NCI-H748 treated with DMSO at 0.1 percent for 48 hours (cell line): ENCODE measurements around the gene CSRP2.
A peak's percentile ranks its signal among the peaks of the same experiment; 100 is the strongest.

ENCODE experiments used
- DNase-seq: peaks from one replicate; lab custom pipeline; 2025; lab: John Stamatoyannopoulos, UW

Gene CSRP2

GRCh38 chr12:76891609-76892008, 12.8 kb upstream of the CSRP2 start:
- DNase-seq = no peak

GRCh38 chr12:76890151-76891143, 11.6 kb upstream of the CSRP2 start:
- DNase-seq = no peak

GRCh38 chr12:76888775-76889174, 10.0 kb upstream of the CSRP2 start:
- DNase-seq = no peak

DNA sequence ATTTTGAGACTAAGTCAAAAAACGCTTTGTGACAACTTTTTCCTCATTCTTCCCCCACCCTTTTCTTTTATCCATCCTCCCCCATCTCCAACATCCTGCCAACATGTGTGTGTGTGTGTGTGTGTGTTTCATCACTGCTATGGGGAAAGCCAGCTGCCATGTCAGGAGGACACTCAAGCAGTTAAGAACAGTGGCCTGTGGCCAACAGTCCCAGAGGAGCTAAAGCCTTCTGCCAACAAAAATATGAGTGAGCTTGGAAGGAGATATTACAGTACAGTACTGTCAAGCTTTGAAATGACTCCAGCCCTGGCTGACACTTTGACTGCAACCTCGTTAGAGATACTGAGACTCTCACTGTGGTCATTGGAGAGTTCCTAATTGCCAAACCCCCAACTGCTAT, 5.0 kb upstream of the CSRP2 start:
- DNase-seq = no peak

DNA sequence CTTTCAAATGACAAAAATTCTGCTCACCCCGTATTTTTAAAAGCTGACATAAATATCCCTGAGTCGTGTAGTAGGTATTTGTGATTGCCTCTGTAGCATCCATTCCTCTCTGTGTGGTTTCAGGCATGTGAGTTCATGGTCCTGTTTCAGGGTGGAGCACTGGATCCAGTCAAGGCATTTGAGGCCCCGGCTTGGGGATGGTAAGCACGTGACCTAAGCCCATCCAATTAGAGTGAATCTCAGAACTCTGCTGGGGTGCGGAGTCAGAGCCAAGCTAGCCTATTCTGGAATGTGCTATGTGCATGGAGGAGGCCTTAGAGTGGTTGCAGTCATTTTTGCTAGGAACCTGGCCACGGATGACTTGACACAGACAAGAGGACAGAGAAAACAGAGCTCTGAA, 4.3 kb upstream of the CSRP2 start:
- no peak for DNase-seq

GRCh38 chr12:76882367-76882766, 3.5 kb upstream of the CSRP2 start:
- DNase-seq = no peak

DNA sequence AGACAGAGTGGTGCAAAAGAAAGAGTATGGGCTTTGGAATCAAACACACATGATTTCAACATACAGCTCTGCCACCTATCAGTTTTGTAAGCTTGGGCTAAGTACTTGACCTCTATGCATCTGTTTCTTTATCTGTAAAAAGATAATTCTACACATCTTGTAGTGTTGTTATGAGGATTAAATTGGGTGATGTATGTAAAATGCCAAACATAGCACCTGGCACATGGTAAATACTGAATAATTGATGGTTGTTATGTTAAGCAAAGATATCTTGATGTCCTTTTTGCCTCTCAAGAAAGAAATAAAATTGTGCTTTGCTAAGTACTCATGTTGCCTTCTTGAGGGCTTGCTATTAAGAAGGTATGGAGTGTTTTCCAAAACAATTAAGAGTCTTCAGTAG, 2.3 kb upstream of the CSRP2 start:
- no peak for DNase-seq

GRCh38 chr12:76880519-76881023, 1.8 kb upstream of the CSRP2 start:
- DNase-seq = no peak

DNA sequence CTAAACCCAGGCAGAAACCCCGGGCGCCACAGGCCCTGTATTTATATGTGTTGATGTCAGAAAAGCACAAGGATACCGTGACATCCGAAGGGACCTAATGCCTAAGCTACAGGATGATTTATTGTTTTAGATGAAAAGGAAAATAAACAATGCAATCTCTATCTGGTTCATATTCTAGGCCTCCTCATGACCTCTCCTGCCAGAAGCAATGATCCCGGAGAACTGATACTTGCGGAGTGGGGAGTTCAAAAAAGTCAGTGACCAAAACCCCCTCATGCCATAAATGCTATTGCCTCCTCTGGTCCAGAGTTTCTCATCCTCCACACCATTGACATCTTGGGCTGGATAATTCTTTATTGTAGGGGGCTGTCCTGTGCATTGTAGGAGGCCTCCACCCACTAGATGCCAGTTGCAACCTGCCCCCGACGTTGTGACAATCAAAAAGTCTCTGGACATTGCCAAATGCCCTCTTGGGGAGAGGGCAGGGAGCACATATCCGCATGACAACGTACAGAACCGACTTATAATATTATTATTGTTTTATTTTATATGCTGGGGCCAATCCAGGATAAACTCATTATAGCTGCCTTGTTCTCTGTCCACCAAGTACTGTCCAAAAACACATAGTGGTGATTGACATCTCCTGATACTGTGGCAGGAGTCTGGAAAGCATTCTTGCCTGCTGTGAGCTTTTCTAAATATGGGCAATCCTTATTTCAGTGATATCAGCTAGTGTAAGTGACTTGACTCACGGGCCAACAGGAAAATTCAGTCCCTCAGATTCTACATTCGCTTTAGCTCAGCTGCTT, 1.1 kb upstream of the CSRP2 start:
- DNase-seq = no peak

GRCh38 chr12:76878099-76878898, 520 bp downstream of the CSRP2 start:
- DNase-seq = peak; percentile 37

DNA sequence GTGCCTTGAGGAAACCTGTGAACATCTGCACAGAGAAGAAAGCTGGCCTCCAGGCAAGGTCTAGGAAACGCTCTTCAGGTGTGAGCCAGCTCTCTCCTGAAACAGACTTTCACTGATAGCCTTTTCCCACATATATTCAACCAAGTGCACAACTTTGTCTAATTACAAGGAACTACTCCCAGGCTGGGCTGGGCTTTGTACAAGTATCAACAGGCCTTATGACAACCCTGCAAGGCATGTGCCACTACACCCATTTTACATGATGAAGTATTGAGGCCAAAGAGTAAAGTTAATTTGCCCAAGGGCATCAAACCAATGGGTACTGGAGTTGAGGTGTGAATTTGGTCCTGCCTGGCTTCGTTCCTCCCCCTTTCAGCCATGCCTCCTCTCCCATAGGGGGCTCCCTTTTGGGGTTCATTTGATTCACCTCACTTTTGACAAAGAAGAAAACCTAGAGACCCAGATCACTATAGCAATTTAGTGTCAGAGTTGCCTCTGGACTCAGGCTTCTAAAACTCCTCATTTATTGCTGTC, 2.1 kb downstream of the CSRP2 start:
- no peak for DNase-seq

- no peak for DNase-seq
Measured at GRCh38 chr12:76874491-76875190, 4.2 kb downstream of the CSRP2 start.

GRCh38 chr12:76874027-76874426, 4.8 kb downstream of the CSRP2 start:
- no peak for DNase-seq

DNA sequence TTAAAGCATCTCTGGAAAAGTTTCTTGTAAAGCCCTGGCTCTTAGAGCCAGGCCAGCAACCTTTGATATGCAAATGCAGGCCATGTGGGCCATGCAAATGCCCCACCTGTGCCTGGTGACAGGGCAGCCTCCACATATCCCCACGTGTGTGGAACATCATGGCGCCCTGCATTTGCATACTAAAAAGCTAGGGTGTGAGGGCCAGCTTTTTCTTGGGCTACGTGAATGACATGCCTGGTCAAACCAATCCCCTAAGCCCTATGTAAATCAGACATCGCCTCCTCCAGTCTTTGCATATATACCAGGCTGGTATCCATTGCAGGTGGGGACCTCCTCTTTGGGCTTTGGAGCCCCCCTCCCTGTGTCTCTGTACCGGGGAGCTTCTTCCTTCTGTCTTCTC, 6.4 kb downstream of the CSRP2 start:
- no peak for DNase-seq

DNA sequence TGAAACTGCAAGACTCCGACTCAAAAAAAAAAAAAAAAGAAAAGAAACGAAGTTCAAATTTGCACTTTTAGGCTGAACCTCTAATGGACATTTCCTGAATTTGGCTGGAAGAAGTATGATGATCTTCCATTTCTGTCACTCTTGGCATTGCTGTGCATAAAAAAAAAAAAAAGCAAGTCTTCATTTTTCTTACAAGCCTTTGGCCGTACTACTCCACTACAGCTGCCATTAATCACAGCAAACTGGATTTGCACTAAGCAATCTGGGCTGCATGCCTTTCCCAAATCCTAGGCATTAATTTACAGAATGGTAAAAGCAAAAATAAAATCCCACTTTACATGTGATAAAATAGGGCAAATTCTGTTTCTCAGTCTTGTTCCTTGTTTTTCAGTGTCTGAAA, 7.1 kb downstream of the CSRP2 start:
- DNase-seq = no peak

DNA sequence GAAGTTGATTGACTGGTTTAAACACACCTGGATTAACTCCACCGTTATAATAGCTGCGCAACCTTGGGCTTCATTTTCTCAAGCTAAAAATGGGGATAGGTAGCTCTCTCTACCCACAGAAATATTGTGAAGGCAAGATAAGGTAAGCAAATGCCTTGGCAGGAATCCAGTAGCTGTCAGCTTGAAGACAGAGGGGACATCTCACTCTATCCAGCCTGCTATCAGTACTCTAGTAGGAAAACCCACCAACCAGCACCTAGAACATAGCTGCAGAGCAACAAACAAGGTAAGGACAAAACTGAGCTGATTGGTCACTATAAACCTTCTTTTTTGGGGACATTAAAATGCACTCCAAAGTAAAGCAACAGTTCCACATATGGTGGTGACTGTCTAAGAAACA, 7.7 kb downstream of the CSRP2 start:
- DNase-seq = no peak

- DNase-seq = no peak
Measured at GRCh38 chr12:76866726-76867125, 12.1 kb downstream of the CSRP2 start.

DNA sequence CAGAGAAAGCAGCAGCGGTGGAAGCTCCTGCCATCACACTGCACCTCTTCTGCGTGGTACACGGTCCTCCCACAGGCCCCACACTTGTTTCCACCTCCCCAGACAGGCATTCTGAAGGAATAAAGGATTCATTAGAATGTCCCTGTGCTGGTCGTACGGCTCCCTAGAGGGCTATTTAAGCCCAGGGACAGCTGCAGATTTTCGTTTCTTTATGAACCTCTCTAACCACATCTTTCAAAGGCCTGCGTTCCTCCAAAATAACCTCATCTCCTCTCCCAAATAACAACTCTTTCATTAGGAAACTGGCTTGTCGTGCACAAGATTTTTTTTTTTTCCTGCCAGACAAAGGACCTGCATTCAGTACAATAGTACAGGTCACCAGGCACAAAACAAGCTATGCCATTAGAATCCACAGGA, 12.7 kb downstream of the CSRP2 start:
- DNase-seq = no peak

DNA sequence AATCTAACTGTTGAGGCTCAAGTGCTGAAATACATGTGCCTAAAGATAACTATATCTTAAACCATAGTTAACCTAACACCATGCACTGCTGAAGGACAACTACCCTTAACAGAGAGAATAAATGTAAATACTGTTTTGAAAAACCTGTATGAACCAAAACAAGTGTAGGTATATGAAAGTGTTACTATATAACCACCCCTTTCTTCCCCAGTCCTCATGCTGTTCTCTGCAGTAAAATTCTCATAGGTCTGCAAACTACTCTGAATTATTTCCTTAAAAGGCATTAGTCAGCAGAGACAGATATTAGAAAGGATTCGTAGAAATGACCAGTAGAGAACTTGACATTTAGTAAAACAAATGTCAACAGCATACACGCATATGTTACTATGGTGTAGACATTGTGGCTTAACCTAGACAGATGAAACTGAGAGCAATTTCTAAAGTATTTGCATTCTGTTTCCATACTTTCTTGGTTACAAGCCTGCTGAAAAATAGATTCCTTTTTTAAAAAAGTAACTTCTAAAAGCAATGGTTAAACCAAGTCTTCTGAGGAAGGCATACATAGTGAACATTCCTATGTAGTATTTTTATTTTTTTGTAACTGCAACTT, 13.9 kb downstream of the CSRP2 start:
- DNase-seq = no peak

GRCh38 chr12:76863837-76864236, 15.0 kb downstream of the CSRP2 start:
- no peak for DNase-seq
